GM18499 (cell line): ENCODE measurements around the gene AZGP1.
"Not testable (repeated sequence)": the region's sequence is repeated elsewhere in the genome, so short reads cannot be mapped to it uniquely, and the experiment has no call there.

Experiments
- ATAC-seq: cut with Tn5 transposase; IDR thresholded peaks from one replicate; pipeline ENCODE4 v1.9.1; 2021; ENCODE audit warnings: moderate number of reproducible peaks; ENCODE audit not compliant: insufficient read depth, unreplicated experiment

AZGP1 gene

DNA sequence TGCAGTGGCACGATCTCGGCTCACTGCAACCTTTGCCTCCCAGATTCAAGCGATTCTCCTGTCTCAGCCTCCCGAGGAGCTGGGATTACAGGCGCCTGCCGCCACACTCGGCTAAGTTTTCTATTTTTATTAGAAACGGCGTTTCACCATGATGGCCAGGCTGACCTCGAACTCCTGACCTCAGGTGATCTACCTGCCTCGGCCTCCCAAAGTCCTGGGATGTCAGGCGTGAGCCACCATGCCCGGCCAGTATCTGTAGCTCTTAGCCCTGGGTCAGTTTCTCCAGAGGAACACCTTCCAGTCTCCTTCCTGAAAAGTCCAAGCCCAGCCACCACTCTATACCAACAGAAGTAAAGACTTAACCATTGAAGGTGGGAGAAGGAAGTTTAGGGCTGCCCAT lies 24.4 kb upstream of the AZGP1 start:
- no peak for ATAC-seq

DNA sequence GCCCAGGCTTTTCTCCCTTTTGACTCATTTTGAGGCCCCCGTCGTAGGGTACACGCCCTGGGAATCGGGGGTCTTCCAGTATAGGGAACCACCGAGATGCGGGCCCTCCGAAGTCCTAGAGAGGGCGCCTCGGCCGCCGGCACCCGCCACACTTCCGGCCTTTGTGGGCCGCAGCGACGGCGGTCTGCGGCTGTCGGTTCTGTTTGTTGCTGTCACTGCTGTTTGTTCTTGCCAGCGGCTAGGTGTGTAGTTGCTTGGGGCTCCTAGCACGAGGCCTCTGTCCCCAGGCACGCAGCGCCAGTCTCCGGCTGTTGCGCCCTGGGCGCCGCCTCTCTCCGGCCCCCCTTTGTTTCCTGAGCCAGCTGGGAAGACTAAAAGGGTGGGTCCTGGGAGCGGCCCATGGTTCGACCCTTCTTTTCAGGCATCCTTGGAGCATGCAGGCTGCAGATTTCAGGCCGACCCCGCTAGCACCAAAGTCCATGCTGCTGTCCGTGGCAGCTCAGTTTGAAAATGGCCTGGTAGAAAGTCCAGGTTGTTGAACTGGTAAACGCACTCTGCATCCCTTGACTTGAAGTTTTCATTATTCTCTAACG lies 21.8 kb upstream of the AZGP1 start:
- ATAC-seq: no peak

DNA sequence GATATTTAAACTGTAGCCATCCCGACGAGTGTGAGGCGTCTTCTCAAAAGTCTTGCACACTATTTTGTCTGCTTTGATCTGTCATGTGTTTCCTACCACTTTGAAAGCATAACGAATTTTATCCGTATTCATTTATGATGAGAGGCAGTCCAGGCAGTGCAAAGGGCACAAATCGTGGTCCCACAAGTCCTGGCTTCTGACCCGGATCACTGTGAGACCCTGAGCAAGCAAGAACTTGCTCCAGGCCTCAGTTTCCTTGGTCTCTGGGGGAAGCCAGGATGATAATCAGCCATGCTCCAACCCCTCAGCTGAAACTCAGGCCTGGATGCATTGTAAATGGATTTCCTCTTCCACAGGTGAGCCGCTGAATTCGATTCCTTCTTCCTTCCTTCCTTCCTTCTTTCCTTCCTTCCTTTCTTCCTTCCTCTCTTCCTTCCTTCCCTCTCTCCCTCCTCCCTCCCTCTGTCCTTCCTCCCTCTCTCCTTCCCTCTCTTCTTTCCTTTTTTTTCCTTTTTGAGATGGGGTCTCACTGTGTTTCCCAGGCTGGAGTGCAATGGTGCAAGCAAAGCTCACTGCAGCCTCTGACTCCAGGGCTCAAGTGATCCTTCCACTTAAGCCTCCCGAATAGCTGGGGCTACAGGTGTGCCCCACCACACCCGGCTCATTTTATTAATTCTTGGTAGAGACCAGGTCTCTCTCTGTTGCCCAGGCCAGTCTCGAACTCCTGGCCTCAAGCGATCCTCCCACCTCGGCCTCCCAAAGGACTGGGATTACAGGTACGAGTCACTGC lies 21.1 kb upstream of the AZGP1 start:
- ATAC-seq: no peak

DNA sequence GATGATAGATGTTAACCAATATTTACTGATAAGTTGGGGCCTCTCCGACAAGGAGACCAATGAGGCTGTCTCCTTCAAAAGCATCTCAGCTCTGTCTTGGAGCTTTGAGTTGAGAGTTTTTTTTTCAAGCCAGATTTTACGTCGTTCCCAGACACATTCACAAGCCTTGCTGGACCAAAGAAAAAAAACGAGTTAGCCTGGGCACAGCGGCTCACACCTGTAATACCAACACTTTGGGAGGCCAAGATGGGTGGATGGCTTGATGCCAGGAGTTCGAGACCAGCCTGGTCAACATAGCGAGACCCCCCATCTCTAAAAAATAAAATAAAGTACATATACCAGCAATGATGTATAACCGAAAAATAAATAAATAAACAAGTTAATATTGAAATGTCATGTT lies 19.0 kb upstream of the AZGP1 start:
- ATAC-seq: no peak

DNA sequence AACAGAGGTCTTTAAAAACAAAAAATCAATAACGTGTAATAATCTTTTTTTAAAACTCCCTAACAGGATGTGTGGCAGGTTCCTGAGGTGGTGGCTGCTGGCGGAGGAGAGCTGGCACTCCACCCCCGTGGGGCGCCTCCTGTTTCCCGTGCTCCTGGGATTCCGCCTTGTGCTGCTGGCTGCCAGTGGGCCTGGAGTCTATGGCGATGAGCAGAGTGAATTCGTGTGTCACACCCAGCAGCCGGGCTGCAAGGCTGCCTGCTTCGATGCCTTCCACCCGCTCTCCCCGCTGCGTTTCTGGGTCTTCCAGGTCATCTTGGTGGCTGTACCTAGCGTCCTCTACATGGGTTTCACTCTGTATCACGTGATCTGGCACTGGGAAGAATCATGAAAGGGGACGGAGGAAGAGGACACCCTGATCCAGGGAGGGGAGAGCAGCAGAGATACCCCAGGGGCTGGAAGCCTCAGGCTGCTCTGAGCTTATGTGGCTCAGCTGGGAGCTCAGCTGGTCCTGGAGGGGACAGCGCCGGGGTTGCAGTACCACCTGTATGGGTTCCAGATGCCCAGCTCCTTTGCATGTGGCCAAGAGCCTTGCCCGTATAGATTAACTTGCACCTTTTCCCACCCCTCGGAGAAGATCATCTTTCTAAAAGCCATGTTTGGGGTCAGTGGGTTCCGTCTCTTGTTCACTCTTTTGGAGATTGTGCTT lies 16.7 kb upstream of the AZGP1 start:
- no peak for ATAC-seq

DNA sequence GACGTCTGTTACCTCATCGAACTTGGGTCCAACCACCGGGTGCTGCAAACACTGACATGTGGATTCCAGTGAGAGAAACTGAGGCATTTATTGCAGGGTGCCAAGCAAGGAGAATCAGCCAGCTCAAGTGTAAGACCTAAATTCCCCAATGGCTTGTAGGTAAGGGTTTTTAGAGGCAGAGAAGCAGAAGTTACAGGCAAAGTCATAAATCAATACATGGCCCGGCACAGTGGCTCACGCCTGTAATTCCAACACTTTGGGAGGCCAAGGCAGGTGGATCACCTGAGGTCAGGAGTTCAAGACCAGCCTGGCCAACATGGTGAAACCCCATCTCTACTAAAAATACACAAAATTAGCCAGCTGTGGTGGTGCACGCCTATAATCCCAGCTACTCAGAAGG lies 15.7 kb upstream of the AZGP1 start:
- ATAC-seq: not testable (repeated sequence)

DNA sequence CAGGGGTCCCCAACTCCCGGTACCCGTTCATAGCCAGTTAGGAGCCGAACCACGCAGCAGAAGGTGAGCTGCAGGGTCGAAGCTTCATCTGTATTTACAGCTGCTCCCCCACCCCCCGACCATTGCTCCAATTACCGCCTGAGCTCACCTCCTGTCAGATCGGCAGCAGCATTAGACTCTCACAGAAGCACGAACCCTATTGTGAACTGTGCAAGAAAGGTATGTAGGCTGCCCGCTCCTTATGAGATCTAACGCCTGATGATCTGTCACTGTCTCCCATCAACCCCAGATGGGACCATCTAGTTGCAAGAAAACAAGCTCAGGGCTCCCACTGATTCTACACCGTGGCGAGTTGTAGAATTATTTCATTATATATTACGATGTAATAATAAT lies 14.6 kb upstream of the AZGP1 start:
- no peak for ATAC-seq

DNA sequence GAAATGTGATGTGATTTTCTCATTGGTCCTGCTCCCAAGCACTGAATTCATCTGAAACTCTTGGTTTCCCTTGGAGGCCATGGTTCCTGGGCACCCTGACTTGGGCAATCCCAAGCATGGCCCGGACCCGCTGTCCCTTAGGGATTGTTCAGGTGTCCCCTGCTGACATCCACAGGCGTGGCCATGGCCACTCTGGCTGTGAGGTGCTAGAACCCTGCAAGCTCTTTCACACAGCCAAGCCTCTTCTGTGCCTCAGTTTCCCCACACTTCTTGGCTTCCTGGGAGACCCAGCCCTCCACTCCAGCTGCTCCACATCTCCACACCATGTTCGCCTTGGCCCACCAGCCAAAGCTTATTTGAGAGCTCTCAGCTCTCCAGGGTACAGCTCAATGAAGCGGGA lies 12.0 kb upstream of the AZGP1 start:
- no peak for ATAC-seq

DNA sequence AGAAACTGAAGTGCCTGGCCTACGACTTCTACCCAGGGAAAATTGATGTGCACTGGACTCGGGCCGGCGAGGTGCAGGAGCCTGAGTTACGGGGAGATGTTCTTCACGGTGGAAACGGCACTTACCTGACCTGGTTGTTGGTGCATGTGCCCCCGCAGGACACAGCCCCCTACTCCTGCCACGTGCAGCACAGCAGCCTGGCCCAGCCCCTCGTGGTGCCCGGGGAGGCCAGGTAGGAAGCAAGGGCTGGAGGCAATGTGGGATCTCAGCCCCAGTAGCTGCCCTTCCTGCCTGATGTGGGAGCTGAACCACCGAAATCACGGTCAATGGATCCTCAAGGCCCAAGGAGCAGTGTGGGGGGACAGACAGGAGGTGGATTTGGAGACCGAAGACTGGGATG lies 11.5 kb upstream of the AZGP1 start:
- ATAC-seq: not testable (repeated sequence)

DNA sequence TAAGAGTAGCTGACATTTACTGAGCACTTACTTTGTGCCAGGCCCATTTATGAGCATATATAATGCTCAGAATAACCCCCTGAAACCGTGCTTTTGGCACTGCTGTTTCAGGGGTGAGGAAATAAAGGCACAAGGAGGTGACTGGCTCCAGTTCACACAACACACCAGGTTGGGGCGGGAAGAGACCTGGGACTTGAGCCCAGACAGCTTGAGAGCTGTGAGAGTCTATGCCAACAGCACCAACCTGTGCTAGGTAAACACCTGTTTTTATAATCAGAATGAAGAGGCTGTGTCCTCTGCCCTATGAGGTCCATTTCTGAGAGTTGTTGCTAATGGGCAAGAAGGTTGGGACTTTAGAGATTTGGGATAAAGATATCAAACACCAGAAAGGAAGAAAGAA lies 8.8 kb upstream of the AZGP1 start:
- no peak for ATAC-seq

DNA sequence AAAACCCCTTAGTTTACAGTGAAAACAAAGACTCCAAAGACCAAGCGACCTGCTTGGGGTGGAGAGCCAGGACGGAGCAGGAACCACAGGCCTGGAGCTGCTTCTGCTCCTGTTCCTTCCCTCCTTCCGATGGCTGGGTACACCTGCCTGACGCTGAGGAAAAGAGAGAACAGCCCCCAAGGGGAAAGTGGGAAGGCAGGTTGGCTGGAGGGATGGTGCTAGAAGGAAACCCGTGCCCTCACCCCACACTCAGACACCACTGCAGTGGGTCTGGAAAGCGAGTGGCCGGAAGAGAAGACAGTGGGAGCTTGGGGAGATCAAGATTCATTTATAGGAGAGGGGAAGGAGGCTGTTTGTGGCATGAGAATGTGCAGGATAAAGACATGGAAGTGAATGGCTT lies 5.2 kb upstream of the AZGP1 start:
- not testable (repeated sequence) for ATAC-seq

DNA sequence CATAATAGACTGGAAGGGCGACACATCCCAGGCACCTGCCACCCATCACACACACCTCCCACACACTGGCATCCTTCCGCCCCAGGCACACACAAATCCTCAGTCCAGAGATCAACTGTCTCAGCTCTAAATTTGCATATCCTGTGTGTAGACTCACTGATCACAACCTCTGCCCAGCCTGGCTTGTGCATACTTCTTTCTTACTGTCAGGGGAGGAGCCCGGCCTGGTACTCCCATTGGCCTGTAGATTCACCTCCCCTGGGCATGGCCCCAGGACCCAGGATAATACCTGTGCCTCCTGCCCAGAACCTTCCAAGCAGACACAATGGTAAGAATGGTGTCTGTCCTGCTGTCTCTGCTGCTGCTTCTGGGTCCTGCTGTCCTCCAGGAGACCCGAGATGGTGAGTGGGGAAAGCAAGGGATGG lies 4.6 kb upstream of the AZGP1 start:
- not testable (repeated sequence) for ATAC-seq

DNA sequence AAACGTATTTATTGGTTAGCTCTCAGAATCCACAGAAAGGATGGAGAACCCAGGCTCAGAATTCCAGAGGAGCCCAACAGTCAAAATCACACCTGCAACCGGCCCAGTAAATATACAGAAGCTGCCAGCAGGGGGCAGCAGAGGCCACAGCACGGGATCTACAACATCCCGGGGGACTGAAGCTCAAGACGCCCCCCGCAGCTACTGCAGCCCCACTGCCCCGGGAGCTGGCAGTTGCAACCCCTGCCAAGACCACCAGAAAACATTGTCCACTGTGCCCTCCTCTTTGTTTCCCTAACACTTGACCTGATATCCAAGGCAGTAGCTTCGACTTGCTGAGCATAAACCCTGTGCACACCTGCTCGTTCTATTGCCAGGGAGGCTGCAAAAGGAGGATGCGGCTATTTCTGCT lies 4.0 kb upstream of the AZGP1 start:
- ATAC-seq: not testable (repeated sequence)

DNA sequence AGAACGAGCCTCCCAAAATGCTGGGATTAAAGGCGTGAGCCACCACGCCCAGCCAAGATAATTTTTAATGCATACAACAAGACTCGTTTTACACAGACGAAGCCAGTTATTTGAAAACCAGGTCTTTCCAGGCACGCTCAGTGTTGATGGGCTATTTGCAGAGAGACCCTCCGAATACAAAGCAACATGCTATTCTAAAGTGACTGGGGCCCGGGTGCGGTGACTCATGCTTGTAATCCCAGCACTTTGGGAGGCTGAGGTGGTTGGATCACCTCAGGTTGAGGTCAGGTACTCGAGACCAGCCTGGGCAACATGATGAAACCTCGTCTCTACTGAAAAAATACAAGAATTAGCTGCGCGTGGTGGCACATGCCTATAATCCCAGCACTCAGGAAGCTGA lies 795 bp upstream of the AZGP1 start:
- ATAC-seq: no peak

DNA sequence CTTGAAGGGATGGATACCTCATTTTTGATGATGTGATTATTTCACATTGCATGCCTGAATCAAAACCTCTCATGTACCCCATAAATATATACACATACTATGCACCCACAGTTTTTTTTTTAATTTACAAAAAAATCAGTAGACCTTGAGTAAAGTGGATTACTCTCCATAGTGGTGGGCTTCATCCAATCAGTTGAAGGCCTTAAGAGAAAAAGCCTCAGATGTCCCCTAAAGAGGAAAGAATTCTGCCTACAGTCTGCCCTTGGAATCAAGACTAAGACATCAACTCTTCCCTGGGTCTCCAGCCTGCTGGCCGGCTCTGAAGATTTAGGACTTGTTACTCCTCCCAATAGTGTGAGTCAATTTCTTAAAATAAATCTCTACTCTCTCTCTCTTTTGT lies 1.1 kb downstream of the AZGP1 start:
- no peak for ATAC-seq

DNA sequence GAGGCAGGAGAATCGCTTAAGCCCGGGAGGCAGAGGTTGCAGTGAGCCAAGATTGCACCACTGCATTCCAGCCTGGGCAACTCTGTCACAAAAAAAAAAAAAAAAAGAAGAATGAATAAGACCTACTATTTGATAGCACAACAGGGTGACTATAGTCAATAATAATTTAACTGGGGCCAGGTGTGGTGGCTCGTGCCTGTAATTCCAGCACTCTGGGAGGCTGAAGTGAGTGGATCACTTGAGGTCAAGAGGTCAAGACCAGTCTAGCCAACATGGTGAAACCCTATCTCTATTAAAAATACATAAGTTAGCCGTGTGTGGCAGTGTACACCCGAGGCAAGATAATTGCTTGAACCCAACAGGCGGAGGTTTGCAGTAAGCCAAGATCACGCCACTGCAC lies 2.0 kb downstream of the AZGP1 start:
- not testable (repeated sequence) for ATAC-seq

DNA sequence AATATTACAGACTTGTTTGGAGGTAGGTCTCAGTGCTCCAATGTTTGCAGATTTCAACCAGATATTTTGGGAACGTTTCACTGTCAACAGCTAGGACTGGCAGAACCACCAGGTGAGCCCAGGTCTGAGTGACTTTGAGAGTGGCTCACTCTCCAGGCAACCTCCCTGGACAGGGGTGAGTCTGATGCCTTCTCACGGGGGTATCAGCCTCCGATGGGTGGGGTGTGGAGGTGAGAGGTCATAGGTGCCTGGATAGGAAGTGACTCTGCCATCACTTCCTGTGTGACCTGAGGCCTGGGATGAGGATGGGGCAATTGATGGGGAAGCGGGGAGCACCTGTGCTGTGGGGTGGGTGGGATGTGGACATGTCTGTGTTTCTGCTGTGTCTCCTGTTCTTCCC lies 4.6 kb downstream of the AZGP1 start:
- no peak for ATAC-seq

DNA sequence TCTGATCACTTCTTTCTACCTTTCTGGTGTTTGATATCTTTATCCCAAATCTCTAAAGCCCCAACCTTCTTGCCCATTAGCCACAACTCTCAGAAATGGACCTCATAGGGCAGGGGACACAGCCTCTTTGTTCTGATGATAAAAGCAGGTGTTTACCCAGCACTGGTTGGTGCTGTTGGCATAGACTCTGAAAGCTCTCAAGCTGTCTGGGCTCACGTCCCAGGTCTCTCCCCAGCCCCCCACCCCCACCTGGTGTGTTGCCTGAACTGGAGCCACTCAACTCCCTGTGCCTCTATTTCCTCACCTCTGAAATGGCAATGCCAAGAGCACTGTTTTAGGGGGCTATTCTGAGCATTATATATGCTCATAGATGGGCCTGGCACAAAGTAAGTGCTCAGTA lies 6.0 kb downstream of the AZGP1 start:
- not testable (repeated sequence) for ATAC-seq

DNA sequence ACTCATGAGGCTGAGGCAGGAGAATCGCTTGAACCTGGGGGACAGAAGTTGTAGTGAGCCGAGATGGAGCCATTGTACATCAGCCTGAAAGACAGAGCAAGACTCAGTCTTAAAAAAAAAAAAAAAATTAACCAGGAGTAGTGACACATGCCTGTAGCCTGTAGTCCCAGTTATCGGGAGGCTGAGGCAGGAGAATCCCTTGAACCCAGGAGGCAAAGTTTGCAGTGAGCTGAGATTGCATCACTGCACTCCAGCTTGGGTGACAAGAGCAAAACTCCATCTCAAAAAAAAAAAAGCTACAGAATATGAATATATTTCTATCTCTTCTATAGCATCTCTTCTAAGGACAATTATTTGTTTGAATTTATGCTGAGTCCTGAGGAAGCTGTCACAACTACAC lies 6.5 kb downstream of the AZGP1 start:
- no peak for ATAC-seq

DNA sequence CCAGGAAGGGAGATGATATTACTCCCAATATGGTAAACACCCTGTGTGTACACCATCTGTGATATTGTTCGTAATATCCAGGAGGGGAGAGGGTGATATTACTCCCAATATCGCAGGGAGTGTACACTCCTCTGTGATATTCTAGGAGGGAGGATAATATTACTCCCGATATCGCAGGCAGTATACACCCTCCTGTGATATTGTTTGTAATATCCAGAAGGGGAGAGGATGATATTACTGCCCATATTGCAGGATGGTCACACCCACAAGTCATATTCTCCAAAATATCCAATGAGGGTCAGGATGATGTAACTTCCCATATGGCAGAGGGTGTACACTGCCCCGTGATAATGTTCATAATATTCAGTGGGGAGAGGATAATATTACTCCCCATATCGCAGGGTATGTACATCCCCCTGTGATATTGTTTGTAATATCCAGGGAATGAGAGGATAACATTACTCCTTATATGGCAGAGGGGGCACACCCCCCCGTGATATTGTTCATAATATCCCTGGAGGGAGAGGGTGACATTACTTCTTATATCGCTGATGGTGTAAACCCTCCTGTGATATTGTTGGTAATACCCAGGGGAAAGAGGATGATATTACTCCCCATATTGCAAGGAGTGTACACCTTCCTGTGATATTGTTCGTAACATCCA lies 17.1 kb downstream of the AZGP1 start:
- ATAC-seq: no peak

DNA sequence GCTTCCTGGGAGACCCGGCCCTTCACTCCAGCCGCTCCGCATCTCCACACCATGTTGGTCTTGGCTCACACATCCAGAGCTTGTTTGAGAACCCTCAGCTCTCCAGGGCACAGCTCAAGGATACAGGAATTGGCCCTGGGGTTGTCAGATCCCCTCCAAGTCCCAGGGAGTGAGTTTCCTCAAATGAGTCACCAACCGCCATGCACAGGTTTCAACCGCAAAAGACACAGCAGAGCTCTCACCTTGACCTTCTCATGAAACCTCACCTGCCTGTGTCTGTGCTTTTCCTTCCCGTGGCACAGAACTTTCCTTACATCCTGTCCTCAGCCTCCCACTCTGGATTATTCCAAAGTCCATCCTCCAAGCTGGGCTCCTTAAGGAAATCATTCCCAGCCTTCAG lies 20.6 kb downstream of the AZGP1 start:
- ATAC-seq: no peak
